Neural crest cell (in vitro differentiated cells): Measurements from ENCODE around the gene ADAMTS2. TPM values are rescaled to one million over a fixed set of nuclear protein-coding genes. Genes with fewer than 3 reads are reported as not detected.

ENCODE experiments used
- DNase-seq: peaks from one replicate; pipeline ENCODE4 v3.0.0; 2021; ENCODE audit warnings: low read depth, mixed read lengths, low spot score
- H3K27ac Mint-ChIP-seq: one replicate; pipeline ENCODE4 v1.8.0; 2021; ENCODE audit warnings: mild to moderate bottlenecking, mixed read lengths; ENCODE audit not compliant: unreplicated experiment
- H3K27me3 Mint-ChIP-seq: 2 replicates; pipeline ENCODE4 v1.8.0; 2021; ENCODE audit warnings: low read depth, mild to moderate bottlenecking, mixed read lengths
- H3K36me3 Mint-ChIP-seq: 2 replicates; pipeline ENCODE4 v1.8.0; 2021; ENCODE audit warnings: low read depth, mild to moderate bottlenecking, mixed read lengths
- H3K4me1 Mint-ChIP-seq: 2 replicates; pipeline ENCODE4 v1.8.0; 2021; ENCODE audit warnings: mixed read lengths
- H3K4me3 Mint-ChIP-seq: one replicate; pipeline ENCODE4 v1.8.0; 2021; ENCODE audit warnings: mild to moderate bottlenecking, mixed read lengths
- H3K9me3 Mint-ChIP-seq: 2 replicates; pipeline ENCODE4 v1.8.0; 2021; ENCODE audit warnings: mixed read lengths
- CTCF ChIP-seq: fragments of 200-600 bp; sonication (generic); conservative IDR thresholded peaks from 2 replicates; pipeline ENCODE4 v1.5.0; 2021; ENCODE audit warnings: antibody characterized with exemption, mild to moderate bottlenecking
- total RNA-seq: library from RNA; stranded (reverse); gene quantifications from 2 replicates; pipeline ENCODE4 v1.2.1, GENCODE V29; 2021

ADAMTS2 gene
- total RNA-seq, 1 donor from 2014 or later: 1.5 TPM

- no peak overlapping the region for H3K4me3 Mint-ChIP-seq
- no peak for TF ChIP-seq CTCF
- H3K36me3 Mint-ChIP-seq: no peaks in the 10 kb centered on the region
- H3K9me3 Mint-ChIP-seq: no peaks in the 10 kb centered on the region
- peaks cover 10% of the 10 kb centered on the region for H3K4me1 Mint-ChIP-seq
- no peak overlapping the region for H3K27ac Mint-ChIP-seq
- no peak for DNase-seq
- no peaks in the 10 kb centered on the region for H3K27me3 Mint-ChIP-seq
Measured at GRCh38 chr5:179267071-179267670, 78.1 kb downstream of the ADAMTS2 start.

GRCh38 chr5:179266291-179267070, 78.8 kb downstream of the ADAMTS2 start:
- Mint-ChIP-seq H3K36me3 (no peaks in the 10 kb centered on the region), H3K9me3 (no peaks in the 10 kb centered on the region), H3K27me3 (no peaks in the 10 kb centered on the region), H3K4me1 (peaks cover 10% of the 10 kb centered on the region), H3K4me3 (no peak overlapping the region), H3K27ac (no peak overlapping the region)
- no peak for TF ChIP-seq CTCF
- DNase-seq: no peak

GRCh38 chr5:179265514-179266290, 79.6 kb downstream of the ADAMTS2 start:
- Mint-ChIP-seq H3K27ac (no peak overlapping the region), H3K4me3 (no peak overlapping the region), H3K27me3 (no peaks in the 10 kb centered on the region), H3K9me3 (no peaks in the 10 kb centered on the region), H3K4me1 (peaks cover 17% of the 10 kb centered on the region), H3K36me3 (no peaks in the 10 kb centered on the region)
- DNase-seq: no peak
- no peak for TF ChIP-seq CTCF

- no peak for TF ChIP-seq CTCF
- H3K27ac Mint-ChIP-seq: no peak overlapping the region
- peaks cover 16% of the 10 kb centered on the region for H3K4me1 Mint-ChIP-seq
- H3K27me3 Mint-ChIP-seq: no peaks in the 10 kb centered on the region
- H3K36me3 Mint-ChIP-seq: no peaks in the 10 kb centered on the region
- H3K4me3 Mint-ChIP-seq: no peak overlapping the region
- no peaks in the 10 kb centered on the region for H3K9me3 Mint-ChIP-seq
- DNase-seq: no peak
Measured at GRCh38 chr5:179264783-179265513, 80.3 kb downstream of the ADAMTS2 start.
